ENCODE measurements around the gene VASN. TPM values are rescaled to one million over a fixed set of nuclear protein-coding genes. Genes with fewer than 3 reads are reported as not detected.

Gene VASN
- total RNA-seq, 3 donors from 2014 or later = 14.8 to 28.5 (median 16.1) TPM

DNA sequence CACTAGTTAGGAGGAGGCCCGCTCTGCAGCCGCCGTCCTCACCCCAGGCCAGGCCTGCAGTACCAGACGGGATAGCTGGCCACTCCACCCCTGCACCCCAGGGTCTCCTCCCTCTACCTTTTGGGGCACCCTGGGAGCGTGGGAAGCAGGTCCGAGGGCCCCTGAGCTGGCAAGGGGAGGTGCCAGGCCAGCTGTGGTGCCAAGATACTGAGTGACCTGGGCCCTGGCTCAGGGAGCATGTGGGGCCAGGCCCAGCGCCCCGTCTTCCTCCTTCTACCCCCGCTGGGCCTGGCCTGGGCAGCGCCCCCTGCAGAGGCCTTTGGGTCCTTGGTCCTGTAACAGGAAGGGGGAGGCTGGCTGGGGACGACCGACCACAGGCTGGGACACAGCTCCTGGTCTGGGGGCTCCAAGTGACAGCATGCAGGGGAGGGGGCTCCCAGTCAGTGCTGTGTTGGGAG lies 33.5 kb upstream of the VASN start:
- Histone ChIP-seq H3K27me3 (no peaks in the 10 kb centered on the region), H3K9me3 (no peaks in the 10 kb centered on the region), H3K4me3 (no peak overlapping the region), H3K36me3 (no peaks in the 10 kb centered on the region), H3K27ac (no peak overlapping the region), H3K4me1 (no peaks in the 10 kb centered on the region)
- no peak for DNase-seq (ENCODE audit: low spot score in 2 of 2)
- TF ChIP-seq POLR2AphosphoS5 (IDR thresholded peaks at IDR 0.05) = no peak
- no peak for TF ChIP-seq POLR2A (IDR thresholded peaks at IDR 0.05)
- TF ChIP-seq, protein P1, sequence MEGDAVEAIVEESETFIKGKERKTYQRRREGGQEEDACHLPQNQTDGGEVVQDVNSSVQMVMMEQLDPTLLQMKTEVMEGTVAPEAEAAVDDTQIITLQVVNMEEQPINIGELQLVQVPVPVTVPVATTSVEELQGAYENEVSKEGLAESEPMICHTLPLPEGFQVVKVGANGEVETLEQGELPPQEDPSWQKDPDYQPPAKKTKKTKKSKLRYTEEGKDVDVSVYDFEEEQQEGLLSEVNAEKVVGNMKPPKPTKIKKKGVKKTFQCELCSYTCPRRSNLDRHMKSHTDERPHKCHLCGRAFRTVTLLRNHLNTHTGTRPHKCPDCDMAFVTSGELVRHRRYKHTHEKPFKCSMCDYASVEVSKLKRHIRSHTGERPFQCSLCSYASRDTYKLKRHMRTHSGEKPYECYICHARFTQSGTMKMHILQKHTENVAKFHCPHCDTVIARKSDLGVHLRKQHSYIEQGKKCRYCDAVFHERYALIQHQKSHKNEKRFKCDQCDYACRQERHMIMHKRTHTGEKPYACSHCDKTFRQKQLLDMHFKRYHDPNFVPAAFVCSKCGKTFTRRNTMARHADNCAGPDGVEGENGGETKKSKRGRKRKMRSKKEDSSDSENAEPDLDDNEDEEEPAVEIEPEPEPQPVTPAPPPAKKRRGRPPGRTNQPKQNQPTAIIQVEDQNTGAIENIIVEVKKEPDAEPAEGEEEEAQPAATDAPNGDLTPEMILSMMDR (IDR thresholded peaks at IDR 0.05) = no peak
- intact Hi-C loops (cut with DNase I; ENCODE audit: low total_unique reads) = no loop called here

DNA sequence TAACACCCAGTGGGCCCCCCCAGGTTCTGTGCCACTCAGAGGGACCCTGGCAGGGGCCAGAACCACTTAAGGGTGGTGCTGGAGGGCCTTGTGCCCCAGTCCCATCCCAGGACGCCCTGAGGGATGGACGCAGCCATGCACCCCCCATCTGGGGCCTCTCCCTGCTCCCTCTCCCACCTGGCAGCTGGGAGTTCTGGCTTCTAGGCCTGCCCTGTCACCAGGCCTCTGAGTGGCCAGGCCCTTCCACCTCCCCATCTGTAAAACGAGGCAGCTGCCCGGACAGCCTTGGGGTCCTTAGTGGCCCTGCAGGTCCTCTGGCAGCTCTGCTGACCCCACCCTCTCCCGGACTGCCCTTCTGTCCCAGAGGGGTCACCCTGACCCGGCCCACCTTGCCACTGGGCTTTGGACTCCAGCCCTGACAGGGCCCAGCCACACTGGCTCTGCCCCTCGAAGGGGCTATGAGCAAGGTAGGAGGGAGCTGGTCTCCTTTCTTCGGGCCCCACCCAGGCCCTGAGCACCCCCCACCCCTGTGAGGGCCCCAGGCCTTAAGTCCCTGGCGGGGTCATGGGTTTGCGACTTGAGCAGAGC lies 32.8 kb upstream of the VASN start:
- H3K9me3 ChIP-seq = no peaks in the 10 kb centered on the region
- TF ChIP-seq, protein P1 (IDR thresholded peaks at IDR 0.05) = no peak
- no peak for TF ChIP-seq POLR2A (IDR thresholded peaks at IDR 0.05)
- H3K27me3 ChIP-seq = no peaks in the 10 kb centered on the region
- H3K27ac ChIP-seq = no peak overlapping the region
- intact Hi-C loops (cut with DNase I; ENCODE audit: low total_unique reads) = no loop called here
- H3K4me1 ChIP-seq = no peaks in the 10 kb centered on the region
- DNase-seq (ENCODE audit: low spot score in 2 of 2) = no peak
- H3K36me3 ChIP-seq = no peaks in the 10 kb centered on the region
- no peak overlapping the region for H3K4me3 ChIP-seq

DNA sequence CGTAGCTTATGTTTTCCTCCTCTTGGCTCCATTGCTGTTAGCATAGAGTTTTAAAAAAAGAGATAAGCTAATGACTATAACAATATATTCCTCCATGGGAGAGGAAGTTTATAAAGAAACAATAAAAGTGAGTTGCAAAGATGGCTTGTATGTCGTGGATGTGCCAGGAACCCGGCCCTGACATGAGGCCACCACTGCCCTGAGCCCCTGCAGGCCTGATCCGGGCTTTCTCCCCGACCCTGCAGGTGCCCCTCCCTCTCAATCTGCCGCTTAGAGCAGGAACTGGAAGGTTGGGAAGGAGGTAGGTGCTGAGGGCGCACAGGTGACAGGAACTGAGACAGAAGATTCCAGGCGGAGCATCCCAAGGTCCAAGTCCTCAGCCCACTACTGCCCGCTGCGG lies 32.2 kb upstream of the VASN start:
- intact Hi-C loops (cut with DNase I; ENCODE audit: low total_unique reads) = no loop called here
- Histone ChIP-seq H3K27ac (no peak overlapping the region), H3K27me3 (no peaks in the 10 kb centered on the region), H3K4me3 (no peak overlapping the region), H3K36me3 (no peaks in the 10 kb centered on the region), H3K4me1 (no peaks in the 10 kb centered on the region), H3K9me3 (no peaks in the 10 kb centered on the region)
- no peak for DNase-seq (ENCODE audit: low spot score in 2 of 2)
- no peak for TF ChIP-seq POLR2AphosphoS5 (IDR thresholded peaks at IDR 0.05)
- TF ChIP-seq, protein P1 (IDR thresholded peaks at IDR 0.05) = no peak
- TF ChIP-seq POLR2A (IDR thresholded peaks at IDR 0.05) = no peak

DNA sequence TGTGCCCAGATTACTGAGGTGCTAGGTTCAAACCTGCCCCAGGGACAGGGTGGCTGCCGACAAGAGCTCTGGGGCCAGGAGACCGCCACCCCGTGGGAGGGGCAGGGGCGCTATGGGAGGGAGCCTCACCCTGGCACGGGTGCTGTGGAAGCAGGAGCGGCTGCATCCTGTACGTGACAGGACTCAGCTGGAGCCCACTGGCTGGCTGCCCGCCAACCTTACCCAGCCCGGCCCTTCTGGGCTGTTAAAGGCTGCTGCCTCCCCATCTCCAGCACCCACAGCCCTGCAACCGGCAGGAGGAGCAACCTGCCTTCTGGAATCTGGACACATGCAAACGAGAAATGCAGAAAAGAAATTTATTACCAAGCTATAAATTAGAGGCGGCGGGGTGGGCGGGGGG lies 31.7 kb upstream of the VASN start:
- no peaks in the 10 kb centered on the region for H3K27me3 ChIP-seq
- intact Hi-C loops (cut with DNase I; ENCODE audit: low total_unique reads) = loop anchor here (10.0 kb wide), 1 partner anchor 555 kb away; no protein-coding TSS in a partner anchor
- no peak overlapping the region for H3K4me3 ChIP-seq
- H3K4me1 ChIP-seq = no peaks in the 10 kb centered on the region
- no peak for TF ChIP-seq POLR2AphosphoS5 (IDR thresholded peaks at IDR 0.05)
- no peak for TF ChIP-seq POLR2A (IDR thresholded peaks at IDR 0.05)
- TF ChIP-seq, protein P1 (IDR thresholded peaks at IDR 0.05) = no peak
- H3K36me3 ChIP-seq = no peaks in the 10 kb centered on the region
- no peaks in the 10 kb centered on the region for H3K9me3 ChIP-seq
- no peak for DNase-seq (ENCODE audit: low spot score in 2 of 2)
- no peak overlapping the region for H3K27ac ChIP-seq

DNA sequence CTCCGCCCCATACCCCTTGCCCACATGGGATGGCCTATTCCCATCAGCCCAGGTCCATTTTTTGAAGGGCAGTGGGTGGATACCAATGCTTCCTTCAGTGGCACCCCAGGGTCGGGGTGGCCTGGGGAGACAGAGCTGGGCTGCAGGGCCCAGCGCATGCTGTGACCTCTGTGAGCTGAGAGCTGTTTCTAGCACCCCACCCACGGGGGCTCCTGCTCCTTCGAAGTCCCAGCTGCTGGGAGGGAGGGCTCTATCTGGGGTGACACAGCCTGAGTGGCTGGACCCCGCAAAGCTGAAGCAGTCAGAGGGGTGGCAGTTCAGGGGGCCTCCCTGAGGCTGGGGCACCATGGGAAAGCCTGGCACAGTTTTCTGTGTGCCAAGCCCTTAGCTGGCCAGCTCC lies 31.2 kb upstream of the VASN start:
- intact Hi-C loops (cut with DNase I; ENCODE audit: low total_unique reads) = loop anchor here (10.0 kb wide), 1 partner anchor 556 kb away; no protein-coding TSS in a partner anchor
- Histone ChIP-seq H3K4me3 (no peak overlapping the region), H3K27me3 (no peaks in the 10 kb centered on the region), H3K9me3 (no peaks in the 10 kb centered on the region), H3K36me3 (no peaks in the 10 kb centered on the region), H3K27ac (no peak overlapping the region), H3K4me1 (no peaks in the 10 kb centered on the region)
- no peak for TF ChIP-seq POLR2AphosphoS5 (IDR thresholded peaks at IDR 0.05)
- TF ChIP-seq, protein P1 (IDR thresholded peaks at IDR 0.05) = no peak
- no peak for TF ChIP-seq POLR2A (IDR thresholded peaks at IDR 0.05)
- DNase-seq (ENCODE audit: low spot score in 2 of 2) = no peak

All from breast epithelium (tissue), 4 donors.